ENCODE data around the gene KANTR. TPM values are rescaled to one million over a fixed set of nuclear protein-coding genes. Genes with fewer than 3 reads are reported as not detected.
A peak's percentile ranks its signal among the peaks of the same experiment; 100 is the strongest.

Gene KANTR
- total and polyA plus RNA-seq, 9 of the 15 experiments (the other 6 are each of a cell fraction or from before 2014, with no cell fraction given), result 1.0 to 5.7 (median 3.4) TPM

- TF ChIP-seq NFIX (CRISPR knock-in tag; IDR thresholded peaks at IDR 0.05; ENCODE audit: low read depth) (no peak), CXXC5 (CRISPR knock-in tag; IDR thresholded peaks at IDR 0.05) (peak; percentile 69), TCFL5 (CRISPR knock-in tag; conservative IDR thresholded peaks at IDR 0.05) (no peak), ZC3H11A (IDR thresholded peaks at IDR 0.05; ENCODE audit: low read depth, low read length) (no peak), EGR1 (conservative IDR thresholded peaks at IDR 0.05) (peak; percentile 80), L3MBTL2 (IDR thresholded peaks at IDR 0.05) (0 out of 2 replicates have a peak, but pooled peaks have one; percentile 26), ZNF407 (IDR thresholded peaks at IDR 0.05; ENCODE audit: low read depth) (peak; percentile 35; the same call in 1 of the 2 replicates), BHLHE40 (IDR thresholded peaks at IDR 0.05; ENCODE audit: low read length) (peak; percentile 29; the same call in 1 of the 2 replicates), POLR2AphosphoS5 (IDR thresholded peaks at IDR 0.05; ENCODE audit: control insufficient read depth, insufficient read depth, low read depth, low read length) (peak; percentile 58; the same call in 1 of the 2 replicates), MBD2 (IDR thresholded peaks at IDR 0.05; ENCODE audit: borderline replicate concordance, low read depth) (peak; percentile 52; the same call in 1 of the 2 replicates), CTBP1 (IDR thresholded peaks at IDR 0.05; ENCODE audit: borderline replicate concordance) (0 out of 2 replicates have a peak, but pooled peaks have one; percentile 45), TFAP4 (CRISPR knock-in tag; IDR thresholded peaks at IDR 0.05; ENCODE audit: borderline replicate concordance) (peak; percentile 3; the same call in 1 of the 2 replicates), MTA3 (IDR thresholded peaks at IDR 0.05; ENCODE audit: borderline replicate concordance) (peak; percentile 54; the same call in 1 of the 2 replicates), PBX2 (CRISPR knock-in tag; IDR thresholded peaks at IDR 0.05; ENCODE audit: low read depth) (peak; percentile 26; the same call in 1 of the 2 replicates), PBX2 (tag; conservative IDR thresholded peaks at IDR 0.05; ENCODE audit: low read depth) (no peak), FOS (IDR thresholded peaks at IDR 0.05; ENCODE audit: extremely low read depth, insufficient read length) (peak; percentile 51)
Measured at GRCh38 chrX:53081925-53082772, 11.8 kb upstream of the KANTR start, which contains the start of gene TSPYL2 (continued).

All from K562 (cell line).